Neural cell (in vitro differentiated cells): ENCODE results near the gene KLC3. TPM values are rescaled to one million over a fixed set of nuclear protein-coding genes. Genes with fewer than 3 reads are reported as not detected.

Experiments
- H2AFZ ChIP-seq: fragments of 200-600, 300-800 bp; sonication (generic), shearing (Covaris generic); 2 replicates; pipeline ENCODE4 v1.6.0; 2014; ENCODE audit warnings: low read depth, mild to moderate bottlenecking, antibody characterized with exemption, low read length, moderate library complexity
- H3F3A ChIP-seq: fragments of 200-600 bp; shearing (Covaris generic); 2 replicates; pipeline ENCODE4 v1.6.1; 2016; ENCODE audit warnings: mild to moderate bottlenecking, moderate library complexity, mixed read lengths, antibody characterized with exemption, low read length; ENCODE audit not compliant: insufficient read depth, poor library complexity, severe bottlenecking
- H3K27ac ChIP-seq: fragments of 200-600, 300-800 bp; sonication (generic), shearing (Covaris generic); 2 replicates; pipeline ENCODE4 v1.5.1; 2014; ENCODE audit warnings: mild to moderate bottlenecking, low read length, moderate library complexity
- H3K27me3 ChIP-seq: fragments of 300-800, 200-600 bp; sonication (generic), shearing (Covaris generic); 2 replicates; pipeline ENCODE4 v1.6.0; 2014; ENCODE audit warnings: mild to moderate bottlenecking, low read depth, low read length, moderate library complexity; ENCODE audit not compliant: insufficient read depth
- H3K36me3 ChIP-seq: fragments of 300-800, 200-600 bp; sonication (generic), shearing (Covaris generic); 2 replicates; pipeline ENCODE4 v1.5.1; 2014; ENCODE audit warnings: mild to moderate bottlenecking, antibody characterized with exemption, low read length, moderate library complexity; ENCODE audit not compliant: insufficient read depth
- H3K4me2 ChIP-seq: fragments of 300-800, 200-600 bp; sonication (generic), shearing (Covaris generic); 2 replicates; pipeline ENCODE4 v1.6.0; 2014; ENCODE audit warnings: mild to moderate bottlenecking, low read length
- H3K4me3 ChIP-seq: fragments of 300-800, 200-600 bp; sonication (generic), shearing (Covaris generic); 2 replicates; pipeline ENCODE4 v1.5.1; 2014; ENCODE audit warnings: mild to moderate bottlenecking, low read length, moderate library complexity
- H3K79me2 ChIP-seq: fragments of 200-600 bp; shearing (Covaris generic); replicated peaks from 2 replicates; pipeline ENCODE4 v1.6.0; 2014; ENCODE audit warnings: mild to moderate bottlenecking, low read length, moderate library complexity; ENCODE audit not compliant: insufficient read depth
- H3K9ac ChIP-seq: fragments of 300-800, 200-600 bp; sonication (generic), shearing (Covaris generic); 2 replicates; pipeline ENCODE4 v1.6.1; 2016; ENCODE audit warnings: mild to moderate bottlenecking, low read length, mixed read lengths
- H3K9me2 ChIP-seq: fragments of 200-600 bp; shearing (Covaris generic); 2 replicates; pipeline ENCODE4 v1.6.1; 2016; ENCODE audit warnings: mild to moderate bottlenecking, low read length, mixed read lengths; ENCODE audit not compliant: insufficient read depth
- H3K9me3 ChIP-seq: fragments of 200-600, 300-800 bp; sonication (generic), shearing (Covaris generic); 2 replicates; pipeline ENCODE4 v1.6.1; 2016; ENCODE audit warnings: mild to moderate bottlenecking, mixed run types, low read length, moderate library complexity, mixed read lengths
- H4K20me1 ChIP-seq: fragments of 200-600 bp; shearing (Covaris generic); 2 replicates; pipeline ENCODE4 v1.6.1; 2016; ENCODE audit warnings: mild to moderate bottlenecking, mixed run types; ENCODE audit not compliant: insufficient read depth
- EP300 ChIP-seq: fragments of 450-650 bp; conservative IDR thresholded peaks from 2 replicates; pipeline ENCODE4 v1.6.1; 2014; ENCODE audit warnings: antibody characterized with exemption, mild to moderate bottlenecking, moderate library complexity; ENCODE audit not compliant: poor library complexity, severe bottlenecking
- EZH2 ChIP-seq: fragments of 200-600, 300-800 bp; shearing (Covaris generic), sonication (generic); IDR thresholded peaks from 2 replicates; pipeline ENCODE4 v1.6.1; 2014; ENCODE audit warnings: antibody characterized with exemption, low read length, borderline replicate concordance, mild to moderate bottlenecking; ENCODE audit not compliant: insufficient read depth, poor library complexity, severe bottlenecking
- MXI1 ChIP-seq: fragments of 450-650 bp; conservative IDR thresholded peaks from 2 replicates; pipeline ENCODE4 v1.6.1; 2014; ENCODE audit warnings: antibody characterized with exemption, mild to moderate bottlenecking; ENCODE audit not compliant: poor library complexity, severe bottlenecking
- POLR2AphosphoS5 ChIP-seq: IDR thresholded peaks from 2 replicates; pipeline ENCODE4 v1.6.1; 2012
- RAD21 ChIP-seq: fragments of 450-650 bp; conservative IDR thresholded peaks from 2 replicates; pipeline ENCODE4 v1.6.1; 2014; ENCODE audit warnings: antibody characterized with exemption, mild to moderate bottlenecking, moderate library complexity
- SMC3 ChIP-seq: fragments of 450-650 bp; conservative IDR thresholded peaks from 2 replicates; pipeline ENCODE4 v1.6.1; 2014; ENCODE audit warnings: antibody characterized with exemption, mild to moderate bottlenecking, moderate library complexity; ENCODE audit not compliant: poor library complexity
- TAF1 ChIP-seq: IDR thresholded peaks from 2 replicates; pipeline ENCODE4 v1.6.1; 2012; ENCODE audit warnings: low read depth
- polyA plus RNA-seq: library from polyadenylated mRNA; depleted of rRNA; stranded (reverse); fragments of >200 nt; gene quantifications from 2 replicates; pipeline ENCODE4 v1.2.3, GENCODE V29; 2014
- TF ChIP-seq, protein P1 (sequence below): IDR thresholded peaks from 2 replicates; pipeline ENCODE4 v1.6.1; 2012; ENCODE audit warnings: borderline replicate concordance
- TF ChIP-seq, protein P2 (sequence below): fragments of 450-650 bp; IDR thresholded peaks from 2 replicates; pipeline ENCODE4 v1.5.1; 2014; ENCODE audit warnings: antibody characterized with exemption, mild to moderate bottlenecking, moderate library complexity; ENCODE audit not compliant: poor library complexity, severe bottlenecking

KLC3 gene
- polyA plus RNA-seq, 1 donor from 2014 or later: not detected

DNA sequence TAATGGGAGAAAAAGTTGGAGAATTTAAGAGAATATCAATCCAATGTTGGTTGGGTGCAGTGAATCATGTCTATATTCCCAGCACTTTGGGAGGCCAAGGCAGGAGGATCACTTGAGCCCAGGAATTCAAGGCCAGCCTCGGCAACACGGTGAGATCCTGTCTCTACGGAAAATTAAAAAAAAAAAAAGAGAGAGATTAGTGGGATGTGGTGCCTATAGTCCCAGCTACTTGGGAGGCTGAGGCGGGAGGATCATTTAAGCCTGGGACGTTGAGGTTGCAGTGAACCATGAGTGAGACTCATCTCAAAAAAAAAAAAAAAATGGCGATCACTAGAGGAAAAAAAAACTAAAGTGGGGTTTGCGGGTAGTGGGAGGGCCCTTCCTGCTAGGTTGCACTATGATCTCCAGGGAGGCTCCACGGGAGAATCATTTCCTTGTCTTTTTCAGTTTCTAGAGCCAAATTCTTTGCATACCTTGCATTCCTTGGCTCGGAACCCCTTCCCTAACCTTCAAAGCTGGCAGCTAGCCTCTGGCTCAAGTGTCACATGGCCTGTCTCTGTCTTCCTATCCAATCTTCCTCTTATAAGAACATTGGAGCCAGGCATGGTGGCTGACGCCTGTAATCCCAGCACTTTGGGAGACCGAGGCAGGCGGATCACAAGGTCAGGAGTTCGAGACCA lies 35.6 kb downstream of the KLC3 start:
- Histone ChIP-seq H3K27me3 (no peaks in the 10 kb centered on the region), H3K4me3 (no peak overlapping the region), H2AFZ (no peak overlapping the region), H3K36me3 (no peaks in the 10 kb centered on the region), H4K20me1 (no peaks in the 10 kb centered on the region), H3F3A (no peaks in the 10 kb centered on the region), H3K79me2 (no peaks in the 10 kb centered on the region), H3K9me3 (no peaks in the 10 kb centered on the region), H3K4me2 (no peak overlapping the region), H3K9ac (no peak overlapping the region), H3K9me2 (no peaks in the 10 kb centered on the region), H3K27ac (no peak overlapping the region)
- TF ChIP-seq MXI1: no peak
- no peak for TF ChIP-seq SMC3
- TF ChIP-seq, protein P1, sequence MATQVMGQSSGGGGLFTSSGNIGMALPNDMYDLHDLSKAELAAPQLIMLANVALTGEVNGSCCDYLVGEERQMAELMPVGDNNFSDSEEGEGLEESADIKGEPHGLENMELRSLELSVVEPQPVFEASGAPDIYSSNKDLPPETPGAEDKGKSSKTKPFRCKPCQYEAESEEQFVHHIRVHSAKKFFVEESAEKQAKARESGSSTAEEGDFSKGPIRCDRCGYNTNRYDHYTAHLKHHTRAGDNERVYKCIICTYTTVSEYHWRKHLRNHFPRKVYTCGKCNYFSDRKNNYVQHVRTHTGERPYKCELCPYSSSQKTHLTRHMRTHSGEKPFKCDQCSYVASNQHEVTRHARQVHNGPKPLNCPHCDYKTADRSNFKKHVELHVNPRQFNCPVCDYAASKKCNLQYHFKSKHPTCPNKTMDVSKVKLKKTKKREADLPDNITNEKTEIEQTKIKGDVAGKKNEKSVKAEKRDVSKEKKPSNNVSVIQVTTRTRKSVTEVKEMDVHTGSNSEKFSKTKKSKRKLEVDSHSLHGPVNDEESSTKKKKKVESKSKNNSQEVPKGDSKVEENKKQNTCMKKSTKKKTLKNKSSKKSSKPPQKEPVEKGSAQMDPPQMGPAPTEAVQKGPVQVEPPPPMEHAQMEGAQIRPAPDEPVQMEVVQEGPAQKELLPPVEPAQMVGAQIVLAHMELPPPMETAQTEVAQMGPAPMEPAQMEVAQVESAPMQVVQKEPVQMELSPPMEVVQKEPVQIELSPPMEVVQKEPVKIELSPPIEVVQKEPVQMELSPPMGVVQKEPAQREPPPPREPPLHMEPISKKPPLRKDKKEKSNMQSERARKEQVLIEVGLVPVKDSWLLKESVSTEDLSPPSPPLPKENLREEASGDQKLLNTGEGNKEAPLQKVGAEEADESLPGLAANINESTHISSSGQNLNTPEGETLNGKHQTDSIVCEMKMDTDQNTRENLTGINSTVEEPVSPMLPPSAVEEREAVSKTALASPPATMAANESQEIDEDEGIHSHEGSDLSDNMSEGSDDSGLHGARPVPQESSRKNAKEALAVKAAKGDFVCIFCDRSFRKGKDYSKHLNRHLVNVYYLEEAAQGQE: no peak
- TF ChIP-seq, protein P2, sequence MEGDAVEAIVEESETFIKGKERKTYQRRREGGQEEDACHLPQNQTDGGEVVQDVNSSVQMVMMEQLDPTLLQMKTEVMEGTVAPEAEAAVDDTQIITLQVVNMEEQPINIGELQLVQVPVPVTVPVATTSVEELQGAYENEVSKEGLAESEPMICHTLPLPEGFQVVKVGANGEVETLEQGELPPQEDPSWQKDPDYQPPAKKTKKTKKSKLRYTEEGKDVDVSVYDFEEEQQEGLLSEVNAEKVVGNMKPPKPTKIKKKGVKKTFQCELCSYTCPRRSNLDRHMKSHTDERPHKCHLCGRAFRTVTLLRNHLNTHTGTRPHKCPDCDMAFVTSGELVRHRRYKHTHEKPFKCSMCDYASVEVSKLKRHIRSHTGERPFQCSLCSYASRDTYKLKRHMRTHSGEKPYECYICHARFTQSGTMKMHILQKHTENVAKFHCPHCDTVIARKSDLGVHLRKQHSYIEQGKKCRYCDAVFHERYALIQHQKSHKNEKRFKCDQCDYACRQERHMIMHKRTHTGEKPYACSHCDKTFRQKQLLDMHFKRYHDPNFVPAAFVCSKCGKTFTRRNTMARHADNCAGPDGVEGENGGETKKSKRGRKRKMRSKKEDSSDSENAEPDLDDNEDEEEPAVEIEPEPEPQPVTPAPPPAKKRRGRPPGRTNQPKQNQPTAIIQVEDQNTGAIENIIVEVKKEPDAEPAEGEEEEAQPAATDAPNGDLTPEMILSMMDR: no peak
- no peak for TF ChIP-seq POLR2AphosphoS5
- no peak for TF ChIP-seq EP300
- TF ChIP-seq RAD21: no peak
- no peak for TF ChIP-seq EZH2
- TF ChIP-seq TAF1: no peak

DNA sequence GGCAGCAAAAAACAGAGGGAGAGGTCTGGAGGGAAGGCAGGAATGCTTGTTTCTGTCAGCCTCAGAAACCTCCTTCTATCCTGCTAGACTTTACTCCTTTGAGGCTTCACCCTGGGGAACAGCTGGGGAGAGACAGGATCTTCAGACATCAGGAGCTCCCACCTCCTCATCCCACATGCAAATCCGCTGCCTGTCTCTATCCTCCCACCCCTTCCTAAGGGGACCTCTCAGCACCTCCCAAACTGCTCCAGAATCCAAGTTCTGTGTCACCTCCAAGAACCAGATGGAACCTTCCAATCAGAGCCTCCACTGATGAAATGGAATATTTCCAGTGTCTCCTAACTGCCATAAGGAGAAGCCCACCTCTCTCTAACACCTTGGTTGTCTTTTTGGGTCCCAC lies 39.6 kb downstream of the KLC3 start:
- H3K27me3 ChIP-seq: peaks cover 5% of the 10 kb centered on the region
- H3F3A ChIP-seq: no peaks in the 10 kb centered on the region
- H4K20me1 ChIP-seq: no peaks in the 10 kb centered on the region
- no peaks in the 10 kb centered on the region for H3K9me3 ChIP-seq
- H3K36me3 ChIP-seq: no peaks in the 10 kb centered on the region
- no peak overlapping the region for H3K4me2 ChIP-seq
- no peak overlapping the region for H2AFZ ChIP-seq
- H3K9ac ChIP-seq: no peak overlapping the region
- no peak overlapping the region for H3K4me3 ChIP-seq
- TF ChIP-seq SMC3: no peak
- TF ChIP-seq EZH2: no peak
- TF ChIP-seq, protein P2: no peak
- TF ChIP-seq, protein P1: no peak
- TF ChIP-seq MXI1: no peak
- no peak for TF ChIP-seq RAD21
- no peak for TF ChIP-seq POLR2AphosphoS5
- no peak for TF ChIP-seq TAF1
- no peak for TF ChIP-seq EP300
- H3K79me2 ChIP-seq: no peaks in the 10 kb centered on the region
- H3K9me2 ChIP-seq: no peaks in the 10 kb centered on the region
- H3K27ac ChIP-seq: no peak overlapping the region
